Liver (tissue), 9 donors: Measurements from ENCODE around the gene BRD8. TPM values are rescaled to one million over a fixed set of nuclear protein-coding genes. Genes with fewer than 3 reads are reported as not detected.

ENCODE experiments used
- DNase-seq: peaks from one replicate; pipeline ENCODE4 v3.0.0-alpha.2; 2017; ENCODE audit warnings: low spot score
- H3K27ac ChIP-seq, 2 donors: one replicate each; pipeline ENCODE4 v1.7.0; 2013; ENCODE audit warnings: inconsistent platforms in 2 of 2, low read length in 2 of 2, control low read depth in 1 of 2, low read depth in 1 of 2, mild to moderate bottlenecking in 1 of 2
- H3K27me3 ChIP-seq, 4 donors: one replicate each; pipeline versions ENCODE4 v1.6.1 to v1.7.0; 2013; ENCODE audit warnings: low read length in 3 of 4, inconsistent platforms in 1 of 4, mild to moderate bottlenecking in 1 of 4, moderate library complexity in 1 of 4; ENCODE audit not compliant: control insufficient read depth in 4 of 4, insufficient read depth in 4 of 4
- H3K36me3 ChIP-seq, 4 donors: one replicate each; pipeline versions ENCODE4 v1.6.1 to v1.7.0; 2013; ENCODE audit warnings: low read length in 3 of 4, mild to moderate bottlenecking in 3 of 4, low read depth in 1 of 4, moderate library complexity in 1 of 4; ENCODE audit not compliant: control insufficient read depth in 4 of 4, insufficient read depth in 3 of 4
- H3K4me1 ChIP-seq, 4 donors: one replicate each; pipeline versions ENCODE4 v1.6.1 to v1.7.0; 2013; ENCODE audit warnings: low read length in 3 of 4, mild to moderate bottlenecking in 3 of 4, moderate library complexity in 1 of 4; ENCODE audit not compliant: control insufficient read depth in 4 of 4, insufficient read depth in 4 of 4
- H3K4me3 ChIP-seq, 3 donors: one replicate each; pipeline versions ENCODE4 v1.6.1 to v1.7.0; 2013; ENCODE audit warnings: low read length in 3 of 3, control low read depth in 1 of 3, low read depth in 1 of 3, mild to moderate bottlenecking in 1 of 3
- H3K9ac ChIP-seq, 2 donors: one replicate each; pipeline ENCODE4 v1.7.0; 2013; ENCODE audit warnings: low read length in 2 of 2, mild to moderate bottlenecking in 2 of 2, moderate library complexity in 2 of 2, control low read depth in 1 of 2, low read depth in 1 of 2
- H3K9me3 ChIP-seq, 4 donors: one replicate each; pipeline versions ENCODE4 v1.6.1 to v1.7.0; 2013; ENCODE audit warnings: low read length in 3 of 4; ENCODE audit not compliant: control insufficient read depth in 4 of 4
- CTCF ChIP-seq: fragments of 150-350 bp; IDR thresholded peaks from 2 replicates; pipeline ENCODE4 v1.5.1; 2017; ENCODE audit warnings: improper control_type of control experiment, low read depth, low read length; ENCODE audit not compliant: missing input control
- EGR1 ChIP-seq, 2 donors: IDR thresholded peaks; 2 replicates each; pipeline ENCODE4 v1.6.1; 2016 to 2018; ENCODE audit warnings: antibody characterized with exemption in 2 of 2, low read depth in 2 of 2
- FOXA1 ChIP-seq: IDR thresholded peaks from 2 replicates; pipeline ENCODE4 v1.6.1; 2016; ENCODE audit warnings: antibody characterized with exemption
- FOXA2 ChIP-seq: IDR thresholded peaks from 2 replicates; pipeline ENCODE4 v1.6.1; 2016; ENCODE audit warnings: antibody characterized with exemption
- GABPA ChIP-seq, 2 donors: IDR thresholded peaks in 1 of 2; conservative IDR thresholded peaks in 1 of 2; 2 replicates each; pipeline ENCODE4 v1.6.1; 2016; ENCODE audit warnings: antibody characterized with exemption in 2 of 2, mild to moderate bottlenecking in 1 of 2, moderate library complexity in 1 of 2
- HNF4A ChIP-seq, 2 donors: conservative IDR thresholded peaks; 2 replicates each; pipeline ENCODE4 v1.6.1; 2016; ENCODE audit warnings: antibody characterized with exemption in 2 of 2, mild to moderate bottlenecking in 2 of 2
- HNF4G ChIP-seq: IDR thresholded peaks from 2 replicates; pipeline ENCODE4 v1.6.1; 2016; ENCODE audit warnings: antibody characterized with exemption
- JUND ChIP-seq, 2 donors: IDR thresholded peaks; 2 replicates each; pipeline ENCODE4 v1.6.1; 2016; ENCODE audit warnings: antibody characterized with exemption in 2 of 2
- MAX ChIP-seq: IDR thresholded peaks from 2 replicates; pipeline ENCODE4 v1.6.1; 2016; ENCODE audit warnings: antibody characterized with exemption
- NR2F2 ChIP-seq: IDR thresholded peaks from 2 replicates; pipeline ENCODE4 v1.6.1; 2016; ENCODE audit warnings: antibody characterized with exemption
- RAD21 ChIP-seq, 2 donors: IDR thresholded peaks; 2 replicates each; pipeline ENCODE4 v1.6.1; 2016; ENCODE audit warnings: antibody characterized with exemption in 2 of 2, mild to moderate bottlenecking in 2 of 2
- REST ChIP-seq: IDR thresholded peaks from 2 replicates; pipeline ENCODE4 v1.6.1; 2016; ENCODE audit warnings: antibody characterized with exemption, mild to moderate bottlenecking
- RXRA ChIP-seq, 2 donors: IDR thresholded peaks; 2 replicates each; pipeline ENCODE4 v1.6.1; 2017 to 2018; ENCODE audit warnings: antibody characterized with exemption in 2 of 2, mild to moderate bottlenecking in 1 of 2
- SP1 ChIP-seq: IDR thresholded peaks from 2 replicates; pipeline ENCODE4 v1.6.1; 2018; ENCODE audit warnings: antibody characterized with exemption, mild to moderate bottlenecking
- TAF1 ChIP-seq: conservative IDR thresholded peaks from 2 replicates; pipeline ENCODE4 v1.6.1; 2016; ENCODE audit warnings: antibody characterized with exemption, mild to moderate bottlenecking
- YY1 ChIP-seq: IDR thresholded peaks from 2 replicates; pipeline ENCODE4 v1.6.1; 2016; ENCODE audit warnings: antibody characterized with exemption, mild to moderate bottlenecking
- ZBTB33 ChIP-seq: IDR thresholded peaks from 2 replicates; pipeline ENCODE4 v1.6.1; 2016; ENCODE audit warnings: antibody characterized with exemption
- WGBS: extraction: QIAGEN DNeasy Blood & Tissue Kit; methylation state at CpG from one replicate; pipeline ENCODE4 v1.1.7; 2013; 5-methylcytosine and 5-hydroxymethylcytosine counted together
- polyA plus RNA-seq, 2 donors: library from polyadenylated mRNA; stranded (reverse) in 1 of 2; unstranded in 1 of 2; fragments of 200-250 nt in 1 of 2; fragments of >200 nt in 1 of 2; fragmentation: Nextera tagmentation in 1 of 2; extraction: Ambion mirVana in 1 of 2; gene quantifications; one replicate each; pipeline versions ENCODE4 v1.2.1 to v1.2.3, GENCODE V29; 2013 to 2015
- total RNA-seq, 2 donors: library from RNA; depleted of rRNA; stranded (reverse); fragments of >200 nt; gene quantifications; one replicate each; pipeline ENCODE4 v1.2.3, GENCODE V29; 2014
- TF ChIP-seq, protein P1 (sequence below): IDR thresholded peaks from 2 replicates; pipeline ENCODE4 v1.6.1; 2016; ENCODE audit warnings: antibody characterized with exemption
- donor health status: healthy.
- donor health status: healthy.
- donor health status: healthy.
- donor health status: healthy.
- donor health status: healthy.

The BRD8 gene
- total RNA-seq (10 to 100 TPM; 30.7 to 34.5 TPM), polyA plus RNA-seq (10 to 100 TPM; 14.8 to 28.5 TPM)

DNA sequence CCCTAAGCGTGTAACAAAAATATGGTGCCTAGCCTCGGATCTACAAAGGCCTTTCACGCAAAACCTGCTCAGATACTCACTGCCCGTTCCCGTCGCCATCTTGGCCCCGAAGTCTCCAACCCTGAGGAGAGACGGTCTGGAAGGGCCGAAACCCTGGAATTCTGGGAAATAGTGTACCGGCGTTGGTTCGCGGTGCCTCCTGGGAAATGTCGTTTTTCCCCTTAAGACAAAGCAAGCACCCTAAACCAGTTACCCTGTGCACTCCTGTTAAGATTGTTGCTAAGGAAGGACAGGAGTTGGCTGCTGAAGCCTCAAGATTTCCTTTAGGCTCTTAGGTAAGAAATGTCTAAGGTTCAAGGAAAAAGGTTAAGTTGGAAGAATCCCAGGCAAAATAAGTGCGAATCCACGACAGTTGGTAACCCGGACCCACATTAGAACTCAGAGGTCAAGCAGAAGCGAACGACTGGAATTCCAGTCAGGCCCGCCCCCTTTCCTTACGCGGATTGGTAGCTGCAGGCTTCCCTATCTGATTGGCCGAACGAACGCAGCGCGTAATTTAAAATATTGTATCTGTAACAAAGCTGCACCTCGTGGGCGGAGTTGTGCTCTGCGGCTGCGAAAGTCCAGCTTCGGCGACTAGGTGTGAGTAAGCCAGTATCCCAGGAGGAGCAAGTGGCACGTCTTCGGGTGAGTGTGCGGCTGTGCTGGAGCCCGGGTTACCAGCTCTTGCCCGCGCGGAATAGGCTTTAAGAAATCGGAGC lies at the start of gene BRD8, which contains the start of gene KIF20A:
BRD8 (minus strand) TSS at position 115 of the 761 bp plus-strand sequence; CDS start at position 99, 16 bp downstream.
KIF20A (plus strand) TSS at position 597 of the 761 bp plus-strand sequence. CDS start 569 bp downstream, outside the sequence.
- peak within 1 kb of the TSS; percentile 76 to 91 for H3K9ac ChIP-seq

More for the DNA sequence above, at the start of gene BRD8, which contains the start of gene KIF20A:
- DNase-seq: peak; percentile 95
- Histone ChIP-seq H3K36me3 (peaks cover 0 to 11% (median 7%) of the 10 kb centered on the region in 4 donors), H3K27me3 (no peaks in the 10 kb centered on the region), H3K4me3 (peak within 1 kb of the TSS; percentile 83 to 96 (median 88)), H3K27ac (peak within 1 kb of the TSS; percentile 84 to 89), H3K9me3 (no peaks in the 10 kb centered on the region), H3K4me1 (peaks cover 3 to 15% (median 13%) of the 10 kb centered on the region in 4 donors)
- TF ChIP-seq GABPA (IDR thresholded peaks at IDR 0.05 in 1 of 2, conservative IDR thresholded peaks at IDR 0.05 in 1 of 2) (peak; percentile 60 to 90), MAX (peak; percentile 93), TAF1 (no peak), REST (peak; percentile 41), FOXA2 (no peak), SP1 (peak; percentile 94), ZBTB33 (peak; percentile 85), EGR1 (IDR thresholded peaks at IDR 0.05; ENCODE audit: low read depth in 2 of 2) (peak; percentile 58), CTCF (no peak), FOXA1 (no peak), HNF4A (conservative IDR thresholded peaks at IDR 0.05) (peak; percentile 46 to 66), RXRA (IDR thresholded peaks at IDR 0.05) (peak; percentile 77 to 83), NR2F2 (peak; percentile 91), YY1 (peak; percentile 98), JUND (IDR thresholded peaks at IDR 0.05) (peak in 1 of 2 donors; percentile 39), HNF4G (no peak), RAD21 (IDR thresholded peaks at IDR 0.05) (peak in 1 of 2 donors; percentile 24)
- TF ChIP-seq, protein P1, sequence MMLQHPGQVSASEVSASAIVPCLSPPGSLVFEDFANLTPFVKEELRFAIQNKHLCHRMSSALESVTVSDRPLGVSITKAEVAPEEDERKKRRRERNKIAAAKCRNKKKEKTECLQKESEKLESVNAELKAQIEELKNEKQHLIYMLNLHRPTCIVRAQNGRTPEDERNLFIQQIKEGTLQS: no peak
- WGBS: under 1% methylated on average over 41 of the region's 41 CpGs
